HepG2 (cell line): ENCODE data around the gene SPHK2. TPM values are rescaled to one million over a fixed set of nuclear protein-coding genes. Genes with fewer than 3 reads are reported as not detected.

ENCODE experiments used
- BCL3 ChIP-seq: sonication (generic); formaldehyde crosslinking; IDR thresholded peaks from 2 replicates; pipeline ENCODE4 v1.5.1; 2020; ENCODE audit warnings: mild to moderate bottlenecking, missing genetic modification reagents, moderate library complexity
- BRD4 ChIP-seq: sonication (generic); formaldehyde crosslinking; IDR thresholded peaks from 2 replicates; pipeline ENCODE4 v1.4.0; 2020; ENCODE audit warnings: missing genetic modification reagents
- CENPBD1 ChIP-seq: sonication (generic); formaldehyde crosslinking; IDR thresholded peaks from 2 replicates; pipeline ENCODE4 v1.8.0; 2022; ENCODE audit warnings: missing genetic modification reagents, low read depth, mild to moderate bottlenecking, borderline replicate concordance
- E2F5 ChIP-seq: sonication (generic); formaldehyde crosslinking; conservative IDR thresholded peaks from 2 replicates; pipeline ENCODE4 v1.4.0; 2020; ENCODE audit warnings: missing genetic modification reagents
- FOXA1 ChIP-seq, 2 experiments: fragments of 450-650 bp in 1 of 2; sonication (generic) in 1 of 2; formaldehyde crosslinking in 1 of 2; IDR thresholded peaks; 2 replicates each; pipeline versions ENCODE4 v1.4.0 to v1.6.1; 2016 to 2020; ENCODE audit warnings: missing genetic modification reagents in 1 of 2
- FOXC1 ChIP-seq: sonication (generic); formaldehyde crosslinking; IDR thresholded peaks from 2 replicates; pipeline ENCODE4 v1.8.0; 2022; ENCODE audit warnings: mild to moderate bottlenecking, missing genetic modification reagents, borderline replicate concordance
- GTF2F1 ChIP-seq: fragments of 150-350 bp; IDR thresholded peaks from 2 replicates; pipeline ENCODE4 v1.6.1; 2014; ENCODE audit warnings: low read length
- MED1 ChIP-seq: sonication (generic); formaldehyde crosslinking; IDR thresholded peaks from 2 replicates; pipeline ENCODE4 v1.4.0; 2020; ENCODE audit warnings: missing genetic modification reagents
- MLLT10 ChIP-seq: sonication (generic); formaldehyde crosslinking; IDR thresholded peaks from 2 replicates; pipeline ENCODE4 v1.4.0; 2020; ENCODE audit warnings: missing genetic modification reagents
- MLX ChIP-seq: IDR thresholded peaks from 2 replicates; pipeline ENCODE4 v1.6.1; 2016
- NPAS2 ChIP-seq: sonication (generic); formaldehyde crosslinking; IDR thresholded peaks from 2 replicates; pipeline ENCODE4 v1.8.0; 2022; ENCODE audit warnings: mild to moderate bottlenecking, missing genetic modification reagents, borderline replicate concordance
- PAXIP1 ChIP-seq: sonication (generic); formaldehyde crosslinking; conservative IDR thresholded peaks from 2 replicates; pipeline ENCODE4 v1.4.0; 2020; ENCODE audit warnings: mild to moderate bottlenecking, missing genetic modification reagents, moderate library complexity
- SMAD9 ChIP-seq: sonication (generic); formaldehyde crosslinking; IDR thresholded peaks from 2 replicates; pipeline ENCODE4 v1.5.1; 2020; ENCODE audit warnings: mild to moderate bottlenecking, missing genetic modification reagents
- SOX5 ChIP-seq: IDR thresholded peaks from 2 replicates; pipeline ENCODE4 v1.6.1; 2016; ENCODE audit warnings: borderline replicate concordance
- SRF ChIP-seq: IDR thresholded peaks from 2 replicates; pipeline ENCODE4 v1.6.1; 2011; ENCODE audit warnings: mild to moderate bottlenecking, low read depth, low read length, moderate library complexity
- TERF1 ChIP-seq: sonication (generic); formaldehyde crosslinking; IDR thresholded peaks from 2 replicates; pipeline ENCODE4 v1.8.0; 2022; ENCODE audit warnings: mild to moderate bottlenecking, missing genetic modification reagents, moderate library complexity
- TRIM22 ChIP-seq: fragments of 450-650 bp; IDR thresholded peaks from 2 replicates; pipeline ENCODE4 v1.6.1; 2017
- ZFP36L1 ChIP-seq: sonication (generic); formaldehyde crosslinking; IDR thresholded peaks from 2 replicates; pipeline ENCODE4 v1.8.0; 2022; ENCODE audit warnings: mild to moderate bottlenecking, missing genetic modification reagents, moderate library complexity
- ZNF225 ChIP-seq: sonication (generic); formaldehyde crosslinking; IDR thresholded peaks from 2 replicates; pipeline ENCODE4 v1.4.0; 2020; ENCODE audit warnings: mild to moderate bottlenecking, missing genetic modification reagents
- ZNF317 ChIP-seq: sonication (generic); formaldehyde crosslinking; IDR thresholded peaks from 2 replicates; pipeline ENCODE4 v1.5.0; 2020; ENCODE audit warnings: mild to moderate bottlenecking, missing genetic modification reagents
- ZNF652 ChIP-seq: IDR thresholded peaks from 2 replicates; pipeline ENCODE4 v1.6.1; 2016; ENCODE audit warnings: low read depth, borderline replicate concordance
- polyA plus RNA-seq, 8 experiments: library from polyadenylated mRNA; depleted of rRNA in 3 of 8; stranded (reverse) in 7 of 8; unstranded in 1 of 8; fragments of >200 nt; fragmentation: Illumina TruSeq in 4 of 8; extraction: Trizol in 4 of 8; gene quantifications; 2 replicates each; pipeline versions ENCODE4 v1.2.1 to v1.2.3, GENCODE V29; 2011 to 2016; ENCODE audit warnings: low read depth in 4 of 8, missing spikeins in 1 of 8, mixed read lengths in 1 of 8; ENCODE audit not compliant: insufficient read depth in 1 of 8
- total RNA-seq, 5 experiments: library from RNA; depleted of rRNA; stranded (reverse); fragments of >200 nt; fragmentation: Illumina TruSeq; extraction: Trizol; gene quantifications; 2 replicates each; pipeline ENCODE4 v1.2.3, GENCODE V29; 2016; ENCODE audit warnings: low read depth in 1 of 5

The SPHK2 gene
- total and polyA plus RNA-seq, 2 of the 13 experiments (the other 11 are each of a cell fraction or from before 2014, with no cell fraction given) = 2.9 to 14.4 TPM

GRCh38 chr19:48637449-48637947, 18.2 kb downstream of the SPHK2 start (continued):
- TF ChIP-seq PAXIP1 (CRISPR knock-in tag) (peak; percentile 68), FOXA1 (IDR thresholded peaks at IDR 0.05) (no peak), FOXA1 (CRISPR knock-in tag; IDR thresholded peaks at IDR 0.05) (no peak), MED1 (CRISPR knock-in tag) (no peak; the same call in 1 of the 2 replicates), CENPBD1 (CRISPR knock-in tag) (no peak), ZNF652 (CRISPR knock-in tag) (0 out of 2 replicates have a peak, but pooled peaks have one; percentile 13), NPAS2 (CRISPR knock-in tag) (peak; percentile 98), ZNF225 (CRISPR knock-in tag) (no peak), E2F5 (no peak; the same call in 1 of the 2 replicates), BCL3 (CRISPR knock-in tag) (peak; percentile 90), ZNF317 (CRISPR knock-in tag) (peak; percentile 86; the same call in 1 of the 2 replicates), BRD4 (no peak), SRF (no peak), FOXC1 (no peak; the same call in 1 of the 2 replicates), TERF1 (CRISPR knock-in tag) (0 out of 2 replicates have a peak, but pooled peaks have one; percentile 65), MLLT10 (CRISPR knock-in tag) (no peak), SMAD9 (CRISPR knock-in tag) (0 out of 2 replicates have a peak, but pooled peaks have one; percentile 66), TRIM22 (no peak), SOX5 (no peak; the same call in 1 of the 2 replicates), ZFP36L1 (peak; percentile 92; the same call in 1 of the 2 replicates), MLX (CRISPR knock-in tag) (0 out of 2 replicates have a peak, but pooled peaks have one; percentile 67), GTF2F1 (no peak)
